Measurements from ENCODE around the gene ZWILCH.
A peak's percentile ranks its signal among the peaks of the same experiment; 100 is the strongest.
"Not testable (repeated sequence)": the region's sequence is repeated elsewhere in the genome, so short reads cannot be mapped to it uniquely, and the experiment has no call there.

ZWILCH gene

DNA sequence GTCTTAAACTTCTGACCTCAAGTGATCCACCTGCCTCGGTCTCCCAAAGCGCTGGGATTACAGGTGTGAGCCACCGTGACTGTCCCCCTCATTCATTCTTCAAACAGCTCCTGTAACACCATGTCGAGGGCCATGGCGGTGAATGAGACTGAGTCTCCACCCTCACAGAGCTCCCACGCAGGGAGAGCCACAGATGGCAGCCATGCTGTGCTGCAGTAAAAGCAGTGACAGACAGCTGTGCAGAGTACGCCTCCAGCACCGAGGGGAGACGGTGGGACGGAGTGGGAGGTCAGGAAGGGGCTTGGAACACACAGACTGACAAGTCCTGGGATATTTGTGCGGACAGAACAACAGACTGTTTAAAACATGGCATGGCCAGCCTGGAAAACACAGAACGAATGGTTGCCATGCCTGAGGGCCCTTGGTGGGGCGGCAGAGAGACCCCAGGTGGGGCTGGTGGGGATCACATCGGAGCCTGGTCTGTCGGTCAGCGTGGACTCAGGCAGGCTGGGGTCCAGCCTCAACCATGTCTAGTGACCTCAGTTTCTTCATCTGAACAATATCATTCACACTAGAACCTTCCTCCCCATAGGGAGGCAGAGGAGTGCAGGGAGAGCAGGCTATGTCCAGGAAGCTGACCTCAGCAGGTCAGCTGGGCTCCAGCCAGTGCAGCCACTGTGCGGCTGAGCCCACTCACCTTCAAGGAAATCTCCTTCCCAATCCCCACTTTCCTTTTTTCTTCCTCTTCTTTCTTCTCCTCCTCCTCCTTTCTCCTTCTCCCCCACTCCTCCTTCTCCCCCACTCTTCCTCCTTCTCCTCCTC lies 81.2 kb downstream of the ZWILCH start:
- no peak for DNase-seq

DNA sequence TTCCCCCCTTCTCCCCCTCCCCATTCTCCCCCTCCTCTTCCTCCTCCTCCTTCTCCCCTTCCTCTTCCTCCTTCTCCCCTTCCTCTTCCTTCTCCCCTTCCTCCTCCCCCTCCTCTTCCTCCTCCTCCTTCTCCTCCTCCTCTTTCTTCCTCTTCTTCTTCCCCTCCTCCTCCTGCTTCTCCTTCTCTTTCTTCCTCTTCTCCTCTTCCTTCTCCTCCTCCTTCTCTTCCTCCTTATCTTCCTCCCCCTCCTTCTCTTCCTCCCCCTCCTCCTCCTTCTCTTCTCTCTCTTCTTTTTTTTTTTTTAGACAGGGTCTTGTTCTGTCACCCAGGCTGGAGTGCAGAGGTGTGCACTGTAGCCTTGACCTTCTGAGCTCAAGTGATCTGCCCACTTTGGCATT lies 81.9 kb downstream of the ZWILCH start:
- no peak for DNase-seq

DNA sequence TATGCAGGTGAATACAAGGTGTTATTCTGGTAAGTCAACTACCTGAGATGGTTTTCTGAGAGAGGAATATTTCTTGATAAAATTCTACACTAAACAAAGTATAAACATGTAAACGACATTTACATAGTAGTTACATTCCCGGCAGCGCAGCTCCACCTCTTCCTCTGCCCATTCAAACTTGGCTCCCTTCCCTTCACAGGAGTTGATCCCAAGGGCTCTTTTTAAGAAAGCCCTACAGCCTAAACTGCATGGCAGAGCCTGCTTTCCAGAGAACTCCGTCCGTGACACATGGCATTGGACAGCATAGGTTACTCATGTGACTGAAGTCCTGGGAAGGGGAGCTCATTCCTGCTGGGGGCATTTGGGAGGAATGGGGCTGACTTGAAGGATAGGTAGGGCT lies 82.6 kb downstream of the ZWILCH start:
- no peak for DNase-seq

DNA sequence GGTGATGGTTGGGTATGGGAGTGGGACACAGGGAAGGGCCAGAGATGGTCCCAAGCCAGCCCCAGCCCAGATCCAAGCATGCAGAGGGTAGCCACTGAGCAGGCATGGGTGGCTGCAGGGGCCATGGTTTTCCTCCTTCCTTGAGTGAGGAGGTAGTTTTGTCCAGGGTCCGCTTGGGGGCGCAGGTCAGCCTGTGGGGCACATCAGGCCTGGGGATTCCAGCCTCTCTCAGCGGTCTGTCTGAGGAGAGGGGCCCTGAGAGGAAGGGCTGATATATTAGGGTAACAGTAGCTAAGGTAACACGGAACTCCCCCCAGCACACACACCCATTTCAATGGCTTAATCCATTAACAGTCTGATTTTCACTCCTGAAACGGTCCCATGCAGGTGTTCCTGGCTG lies 83.4 kb downstream of the ZWILCH start:
- DNase-seq: no peak

DNA sequence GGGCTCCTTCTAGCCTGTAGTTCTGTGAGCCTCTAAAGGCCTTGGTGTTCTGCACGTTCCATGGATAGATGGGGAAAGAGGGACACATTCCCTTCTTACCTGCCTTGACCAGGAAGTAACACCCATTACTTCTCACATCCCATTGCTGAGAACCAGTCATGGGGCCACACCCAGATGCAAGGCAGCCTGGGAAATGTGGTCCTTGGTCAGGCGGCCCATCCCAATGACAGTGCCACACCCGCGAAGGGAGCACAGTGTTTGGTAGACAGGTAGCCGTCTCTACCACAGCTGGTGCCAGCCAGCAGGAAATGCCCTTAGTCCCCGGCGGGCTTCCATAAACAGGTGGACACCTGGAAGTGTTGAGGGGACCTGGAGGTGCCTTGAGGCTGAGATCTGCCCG lies 83.8 kb downstream of the ZWILCH start:
- DNase-seq: no peak

DNA sequence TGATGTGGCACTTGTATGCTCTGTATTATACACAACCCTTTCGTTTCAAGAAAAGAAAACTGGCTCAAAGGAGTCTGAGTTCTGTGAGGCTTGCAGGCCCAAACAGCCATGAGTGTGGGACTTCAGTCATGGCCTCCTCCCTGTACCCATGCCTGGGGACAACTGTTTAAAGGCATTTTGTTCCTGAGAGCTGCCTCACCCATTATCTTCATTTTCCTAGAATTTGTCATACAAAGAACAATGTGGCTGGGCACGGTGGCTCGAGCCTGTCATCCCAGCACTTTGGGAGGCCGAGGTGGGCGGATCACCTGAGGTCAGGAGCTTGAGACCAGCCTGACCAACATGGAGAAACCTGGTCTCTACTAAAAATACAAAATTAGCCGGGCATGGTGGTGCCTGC lies 84.3 kb downstream of the ZWILCH start:
- DNase-seq: not testable (repeated sequence)

DNA sequence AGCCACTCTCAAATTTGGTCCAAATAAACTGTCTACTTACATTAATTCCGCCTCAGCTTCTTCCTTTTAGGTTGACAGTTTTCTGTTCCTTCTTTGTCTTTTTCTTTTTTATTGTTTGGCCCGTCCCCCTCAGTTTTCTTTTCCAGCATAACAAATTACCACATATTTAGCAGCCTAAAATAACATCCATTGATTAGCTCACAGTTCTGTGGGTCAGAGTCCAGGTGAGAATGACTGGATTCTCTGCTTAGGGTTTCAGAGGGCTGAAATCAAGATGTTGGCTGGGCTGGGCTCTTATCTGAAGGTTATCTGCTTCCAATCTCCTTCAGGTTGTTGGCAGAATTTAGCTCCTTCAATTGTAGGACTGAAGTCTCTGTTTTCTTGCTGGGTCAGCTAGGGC lies 85.3 kb downstream of the ZWILCH start:
- no peak for DNase-seq

DNA sequence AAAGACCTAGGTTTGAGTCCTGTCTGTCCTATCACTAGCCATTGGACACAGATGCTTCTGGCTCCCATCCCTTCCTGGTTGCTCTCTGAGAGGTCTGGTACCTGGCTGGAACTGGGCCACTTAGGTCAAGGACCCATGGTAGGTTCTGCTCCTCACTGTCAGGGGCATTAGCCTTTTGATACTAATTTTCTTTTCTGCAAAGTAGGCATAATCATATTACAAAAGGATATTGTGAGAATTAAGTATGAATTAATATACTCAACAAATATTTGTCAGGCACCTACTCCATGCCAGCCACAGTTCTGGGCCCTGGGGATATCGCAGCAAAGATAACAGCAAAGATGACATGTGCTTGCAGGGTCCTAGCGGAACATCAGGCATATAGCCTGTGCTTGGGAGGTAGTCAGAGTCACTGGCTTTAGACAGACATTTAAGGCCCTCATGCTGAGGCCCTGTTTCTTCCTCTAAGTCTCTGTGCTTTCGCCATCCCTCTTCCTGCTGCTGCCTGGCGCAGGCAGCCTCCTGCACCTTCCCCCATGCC lies 86.3 kb downstream of the ZWILCH start:
- DNase-seq: no peak

DNA sequence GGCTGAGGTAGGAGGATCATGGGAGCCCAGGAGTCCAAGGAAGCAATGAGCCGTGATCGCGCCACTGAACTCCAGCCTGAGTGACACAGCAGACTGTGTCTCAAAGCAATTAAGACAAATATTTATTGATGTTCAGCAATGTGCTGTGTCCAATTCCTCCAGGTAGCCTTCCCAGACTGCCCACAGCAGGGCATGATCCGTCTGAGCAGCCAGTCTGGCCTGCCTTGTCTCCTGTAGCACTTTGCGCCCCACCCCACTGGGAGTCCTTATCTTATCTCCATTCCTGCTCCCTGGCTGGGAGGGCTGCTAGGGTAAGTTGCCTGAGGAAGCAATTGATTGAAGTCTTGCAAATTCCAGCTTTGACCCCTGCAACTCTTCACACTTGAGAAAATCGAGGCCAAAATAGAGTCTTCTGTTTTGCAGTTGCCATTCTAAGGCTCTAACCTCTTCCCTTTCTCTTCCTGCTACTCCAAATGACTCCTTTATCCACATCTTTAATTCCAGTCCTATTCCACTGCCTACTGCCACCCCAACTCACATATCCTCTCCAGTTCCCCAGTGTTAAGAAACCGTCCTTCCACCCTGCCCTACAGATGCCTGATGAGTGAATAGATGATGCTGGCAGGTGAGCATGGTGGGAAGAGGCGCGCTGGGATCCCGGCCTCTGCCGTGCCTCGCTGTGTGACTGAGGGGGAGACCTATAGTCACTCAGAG lies 87.5 kb downstream of the ZWILCH start:
- DNase-seq: no peak

DNA sequence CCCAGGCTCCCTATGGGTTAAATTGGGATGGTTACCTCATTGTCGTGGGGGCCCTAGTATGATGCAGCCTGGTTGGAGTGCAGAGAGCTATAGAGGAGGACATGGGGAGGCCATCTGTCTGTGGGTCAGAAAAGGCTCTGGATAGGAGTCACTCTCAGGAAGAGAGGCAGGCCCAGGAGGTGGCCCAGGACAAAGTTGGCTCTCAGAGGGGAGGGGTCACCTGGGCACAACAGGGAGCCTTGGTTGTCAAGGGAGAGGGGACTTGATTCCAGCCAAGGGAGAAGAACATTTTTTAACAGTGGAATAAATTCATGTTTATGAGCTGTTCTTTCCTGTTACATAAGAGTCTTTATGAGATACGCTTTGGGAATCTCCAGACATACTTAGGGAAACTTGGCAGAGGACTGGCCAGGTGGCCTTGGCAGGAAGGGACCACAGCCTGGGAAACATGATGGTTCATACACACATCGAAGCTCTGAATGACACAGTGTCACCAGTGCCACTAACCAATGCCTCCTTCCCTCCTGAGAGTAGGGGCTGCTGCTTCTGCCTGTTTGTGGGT lies 88.2 kb downstream of the ZWILCH start:
- no peak for DNase-seq

DNA sequence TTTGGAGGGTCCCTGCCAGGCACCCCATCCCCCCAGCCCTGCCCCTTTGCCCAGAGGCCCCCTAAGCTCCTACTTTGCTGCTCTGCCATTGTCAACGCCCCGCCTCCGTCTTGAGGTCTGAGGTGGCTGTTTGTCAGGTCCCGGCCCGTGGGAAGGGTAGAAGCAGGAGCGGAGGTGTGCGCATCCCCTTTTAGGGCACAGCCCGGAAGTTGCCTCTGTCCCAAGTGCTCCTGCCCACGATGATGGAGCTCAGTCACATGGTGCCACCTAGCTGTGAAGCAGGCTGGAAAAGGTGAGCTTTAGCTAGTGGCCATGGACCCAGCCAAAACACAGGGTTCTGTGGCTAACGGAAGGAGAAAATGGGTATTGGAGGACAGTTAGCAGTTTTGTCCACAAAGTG lies 89.2 kb downstream of the ZWILCH start:
- DNase-seq: no peak

DNA sequence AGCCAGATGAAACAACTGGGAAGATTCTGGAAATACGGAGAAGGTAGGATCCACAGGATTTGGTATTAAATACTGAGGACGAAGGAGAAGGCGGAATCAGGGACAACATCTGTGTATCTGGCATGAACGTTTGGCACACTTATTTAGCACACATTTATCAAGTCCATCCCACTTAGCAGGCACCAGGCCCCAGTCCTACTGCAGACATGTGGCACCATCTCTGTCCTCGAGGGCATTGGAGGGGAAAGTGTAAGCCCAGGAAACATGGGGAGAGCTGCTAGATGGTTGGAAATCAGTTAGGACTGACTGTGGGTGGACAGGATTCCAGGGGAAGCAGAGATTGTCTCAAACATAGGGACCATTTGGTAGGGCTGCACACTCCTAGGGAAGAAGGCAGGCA lies 89.7 kb downstream of the ZWILCH start:
- no peak for DNase-seq

DNA sequence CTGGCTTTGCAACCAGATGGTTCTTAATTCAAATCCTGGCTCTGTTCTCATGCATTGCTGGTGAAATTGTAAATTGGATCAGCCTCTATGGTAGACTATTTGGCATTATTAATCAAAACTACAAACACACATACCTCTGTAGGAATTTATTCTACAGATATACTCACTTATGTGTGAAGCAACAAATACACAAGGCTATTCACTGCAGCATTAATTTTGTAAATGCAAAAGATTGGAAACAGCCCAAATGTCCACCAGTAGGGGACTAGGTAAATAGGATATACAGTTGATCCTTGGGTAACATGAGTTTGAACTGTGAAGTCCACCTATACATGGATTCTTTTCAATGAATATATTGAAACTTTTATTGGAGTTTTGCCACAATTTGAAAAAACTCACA lies 90.2 kb downstream of the ZWILCH start:
- no peak for DNase-seq

DNA sequence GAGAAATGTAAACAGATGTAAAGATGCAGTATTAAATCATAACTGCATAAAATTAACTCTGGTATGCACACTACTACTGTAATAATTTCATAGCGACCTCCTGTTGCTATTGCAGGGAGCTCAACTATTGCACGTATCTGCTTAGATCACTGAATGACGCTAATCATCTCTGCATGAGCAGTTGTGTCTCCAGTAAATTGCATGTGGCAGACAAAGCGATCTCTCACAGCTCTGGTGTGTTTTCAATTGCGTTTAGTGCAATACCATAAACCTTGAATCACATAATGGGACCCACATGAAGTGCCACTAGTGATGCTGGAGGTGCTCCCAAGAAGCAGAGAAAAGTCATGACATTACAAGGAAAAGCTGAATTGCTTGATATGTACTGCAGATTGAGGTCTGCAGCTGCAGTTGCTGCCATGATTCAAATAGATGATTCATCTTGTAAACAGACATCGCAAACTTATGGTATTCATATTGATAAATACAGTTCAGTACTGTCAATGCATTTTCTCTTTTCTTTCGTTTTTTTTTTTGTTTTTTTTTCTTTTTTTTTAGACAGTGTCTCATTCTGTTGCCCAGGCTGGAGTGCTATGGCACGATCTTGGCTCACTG lies 90.9 kb downstream of the ZWILCH start:
- peak; percentile 64 for DNase-seq

DNA sequence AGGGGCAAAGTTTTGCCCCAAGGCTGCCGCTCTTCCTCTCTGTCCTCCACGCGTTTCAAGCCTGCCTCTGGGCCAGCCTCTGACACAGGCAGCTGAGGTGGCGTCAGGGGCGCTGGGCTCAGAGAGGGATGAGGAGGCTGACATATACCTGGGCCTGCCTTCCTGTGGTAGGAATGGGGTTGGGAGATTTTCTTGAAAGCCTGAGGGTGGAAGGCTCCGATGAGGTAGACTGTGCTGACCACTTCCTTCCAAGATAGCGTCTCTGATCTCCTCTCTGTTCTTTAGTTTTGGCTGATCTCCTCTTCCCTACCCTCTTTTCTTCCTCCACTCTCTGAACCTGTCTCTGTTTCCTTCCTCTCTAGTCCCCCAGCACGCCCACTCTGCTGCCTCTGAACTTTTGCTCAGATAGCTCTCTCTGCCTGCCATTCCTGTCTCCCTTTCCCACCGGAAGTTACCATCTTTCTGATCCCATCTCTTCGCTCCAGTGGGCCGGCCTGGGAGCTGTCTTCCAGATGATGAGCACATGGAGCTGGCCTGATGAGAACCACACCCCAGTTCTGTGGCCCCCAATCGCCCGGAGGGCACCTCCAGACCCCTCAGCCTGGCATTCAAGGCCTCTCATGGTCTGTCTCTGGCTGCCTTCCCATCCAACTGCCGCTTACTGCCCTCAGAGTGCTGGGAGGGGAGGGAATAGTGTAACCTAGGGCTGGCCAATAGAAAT lies 93.1 kb downstream of the ZWILCH start:
- no peak for DNase-seq

Data from fibroblast of upper back skin (primary cell).